HepG2 (cell line): ENCODE measurements around the gene ESR1. TPM values are rescaled to one million over a fixed set of nuclear protein-coding genes. Genes with fewer than 3 reads are reported as not detected.

Experiments used
- ATAC-seq: fragments of 200-7000 bp; cut with Tn5 transposase; 3 replicates; pipeline ENCODE4 v1.9.1; 2020; ENCODE audit warnings: mild to moderate bottlenecking, moderate library complexity
- BruUV-seq: library from RNA; stranded (reverse); fragments of 400-500 nt; replicated peaks from 2 replicates; lab custom pipeline; 2021; lab: Mats Ljungman, UMichigan
- CTCF ChIA-PET: fragments of 300-600 bp; formaldehyde crosslinking; extraction: SDS; loops from one replicate; lab custom pipeline; 2021; ENCODE audit warnings: low total read pairs, inconsistent platforms, low intra/inter-chr PET ratio; lab: Yijun Ruan, JAX
- POLR2A ChIA-PET: fragments of 350-600 bp; sonication (Branson Sonifier 250); formaldehyde crosslinking; loops from one replicate; lab custom pipeline; 2020; ENCODE audit warnings: antibody characterized with exemption, inconsistent platforms; lab: Yijun Ruan, JAX
- DNase-seq: peaks from one replicate; pipeline ENCODE4 v3.0.0-alpha.2; 2015; ENCODE audit warnings: low spot score
- FAIRE-seq: peaks from 3 replicates; lab custom pipeline; 2011; peaks lifted over from hg19 to GRCh38; lab: Jason Lieb, UNC
- H2AFZ ChIP-seq: one replicate; pipeline ENCODE4 v1.6.1; 2011; ENCODE audit warnings: low read length, inconsistent platforms
- H3K27ac ChIP-seq: fragments of 300-600 bp; 3 replicates; pipeline ENCODE4 v1.8.0; 2011; ENCODE audit warnings: mixed run types, mild to moderate bottlenecking, mixed read lengths, low read length, inconsistent platforms; ENCODE audit not compliant: insufficient read depth; ENCODE audit errors: extremely low read length
- H3K27me3 ChIP-seq, 2 experiments: fragments of 200-600 bp in 1 of 2; 2 replicates in 1 of 2; 3 replicates in 1 of 2; pipeline versions ENCODE4 v1.6.0 to v1.8.0; 2011; ENCODE audit warnings: low read length in 2 of 2, mild to moderate bottlenecking in 2 of 2, moderate library complexity in 2 of 2, inconsistent platforms in 1 of 2; ENCODE audit not compliant: insufficient read depth in 2 of 2, control insufficient read depth in 1 of 2
- H3K36me3 ChIP-seq, 2 experiments: fragments of 200-600 bp in 1 of 2; replicated peaks in 1 of 2; 2 replicates in 1 of 2; 3 replicates in 1 of 2; pipeline versions ENCODE4 v1.5.1 to v1.8.0; 2011; ENCODE audit warnings: low read length in 2 of 2, inconsistent platforms in 1 of 2; ENCODE audit not compliant: insufficient read depth in 2 of 2, control insufficient read depth in 1 of 2
- H3K4me1 ChIP-seq: 2 replicates; pipeline ENCODE4 v1.5.1; 2012; ENCODE audit warnings: low read length, inconsistent platforms; ENCODE audit not compliant: insufficient read depth
- H3K4me2 ChIP-seq: 2 replicates; pipeline ENCODE4 v1.6.0; 2011; ENCODE audit warnings: low read depth, low read length, inconsistent platforms
- H3K4me3 ChIP-seq, 3 experiments: fragments of 200-600 bp in 1 of 3; sonication (generic), shearing (Covaris generic) in 1 of 3; replicated peaks in 1 of 3; 2 replicates each; pipeline ENCODE4 v1.5.1; 2011 to 2016; ENCODE audit warnings: low read length in 3 of 3, inconsistent platforms in 2 of 3, low read depth in 2 of 3, mild to moderate bottlenecking in 2 of 3, control low read depth in 1 of 3, mixed read lengths in 1 of 3; ENCODE audit not compliant: insufficient read depth in 1 of 3
- H3K79me2 ChIP-seq: one replicate; pipeline ENCODE4 v1.6.1; 2011; ENCODE audit warnings: low read length, inconsistent platforms; ENCODE audit not compliant: insufficient read depth
- H3K9ac ChIP-seq: 2 replicates; pipeline ENCODE4 v1.6.0; 2011; ENCODE audit warnings: mild to moderate bottlenecking, low read depth, low read length, inconsistent platforms; ENCODE audit not compliant: insufficient read depth
- H3K9me3 ChIP-seq: 2 replicates; pipeline ENCODE4 v1.5.1; 2012; ENCODE audit warnings: mild to moderate bottlenecking, low read length
- H4K20me1 ChIP-seq: 2 replicates; pipeline ENCODE4 v1.6.0; 2011; ENCODE audit warnings: inconsistent platforms, mild to moderate bottlenecking, low read length, moderate library complexity; ENCODE audit not compliant: insufficient read depth
- BHLHE40 ChIP-seq: IDR thresholded peaks from 2 replicates; pipeline ENCODE4 v1.6.1; 2011; ENCODE audit warnings: low read length, improper control_type of control experiment
- CREM ChIP-seq, 2 experiments: sonication (generic) in 1 of 2; formaldehyde crosslinking in 1 of 2; IDR thresholded peaks; 2 replicates each; pipeline versions ENCODE4 v1.4.0 to v1.6.1; 2016 to 2020; ENCODE audit warnings: antibody characterized with exemption in 1 of 2, mild to moderate bottlenecking in 1 of 2, missing genetic modification reagents in 1 of 2
- EED ChIP-seq: sonication (generic); formaldehyde crosslinking; IDR thresholded peaks from 2 replicates; pipeline ENCODE4 v1.5.0; 2020; ENCODE audit warnings: mild to moderate bottlenecking, missing genetic modification reagents
- PTBP1 ChIP-seq: fragments of 200-400 bp; formaldehyde crosslinking; IDR thresholded peaks from 2 replicates; pipeline ENCODE4 v1.6.1; 2018; ENCODE audit warnings: low read length, low read depth; ENCODE audit not compliant: poor library complexity, severe bottlenecking
- WGBS: methylation state at CpG from one replicate; pipeline ENCODE4 v1.1.6; 2017; ENCODE audit warnings: low lambda C conversion rate; 5-methylcytosine and 5-hydroxymethylcytosine counted together
- in situ Hi-C: cut with HindIII; loops from 2 replicates; pipeline ENCODE4 v1.10.0; 2017; ENCODE audit warnings: low pct_unique_long_range_greater_than_20kb; ENCODE audit not compliant: extremely low pct_ligation_motif_present
- intact Hi-C: fragments of 100-400 bp; cut with micrococcal nuclease; formaldehyde crosslinking; loops from one replicate; pipeline ENCODE4 v1.10.0; 2022; ENCODE audit not compliant: unreplicated experiment
- polyA plus RNA-seq, 8 experiments: library from polyadenylated mRNA; depleted of rRNA in 3 of 8; stranded (reverse) in 7 of 8; unstranded in 1 of 8; fragments of >200 nt; fragmentation: Illumina TruSeq in 4 of 8; extraction: Trizol in 4 of 8; gene quantifications; 2 replicates each; pipeline versions ENCODE4 v1.2.1 to v1.2.3, GENCODE V29; 2011 to 2016; ENCODE audit warnings: low read depth in 4 of 8, missing spikeins in 1 of 8, mixed read lengths in 1 of 8; ENCODE audit not compliant: insufficient read depth in 1 of 8
- total RNA-seq, 5 experiments: library from RNA; depleted of rRNA; stranded (reverse); fragments of >200 nt; fragmentation: Illumina TruSeq; extraction: Trizol; gene quantifications; 2 replicates each; pipeline ENCODE4 v1.2.3, GENCODE V29; 2016; ENCODE audit warnings: low read depth in 1 of 5
- TF ChIP-seq, protein P1 (sequence below), 2 experiments: sonication (generic) in 1 of 2; formaldehyde crosslinking in 1 of 2; IDR thresholded peaks; 2 replicates each; pipeline versions ENCODE4 v1.6.1 to v1.9.0; 2014 to 2022; ENCODE audit warnings: antibody characterized with exemption in 1 of 2, borderline replicate concordance in 1 of 2, inconsistent platforms in 1 of 2, low read depth in 1 of 2, missing genetic modification reagents in 1 of 2

The ESR1 gene
- total and polyA plus RNA-seq, 2 of the 13 experiments (the other 11 are each of a cell fraction or from before 2014, with no cell fraction given) = not detected

DNA sequence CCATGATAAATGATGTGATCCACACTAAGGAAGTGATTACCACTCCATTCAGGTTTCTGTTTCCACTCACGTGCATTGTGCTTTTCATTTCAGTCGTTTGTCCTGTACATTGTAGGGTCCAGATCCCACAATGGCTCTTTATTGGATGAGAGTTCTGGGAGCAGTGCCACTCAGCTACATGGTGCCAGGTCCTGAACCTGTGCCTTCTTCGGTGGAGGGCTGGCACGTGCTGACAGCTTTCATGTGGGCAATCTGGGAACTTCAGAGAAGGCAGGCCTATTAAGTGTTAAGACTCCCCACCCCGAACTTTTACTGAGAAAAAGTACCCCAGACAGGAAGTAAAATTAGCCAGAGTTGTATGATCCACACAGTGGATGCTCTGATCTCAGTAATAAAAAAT is 255.0 kb downstream of the ESR1 start:
- H3K79me2 ChIP-seq = no peaks in the 10 kb centered on the region
- no peak overlapping the region for H3K4me3 ChIP-seq
- H3K4me2 ChIP-seq = no peak overlapping the region
- no peak for DNase-seq
- no peak overlapping the region for H2AFZ ChIP-seq
- no peaks in the 10 kb centered on the region for H3K36me3 ChIP-seq
- H3K9ac ChIP-seq = no peak overlapping the region
- intact Hi-C loops = no loop called here
- ChIA-PET CTCF (no interaction called here), POLR2A (no interaction called here)
- no peaks in the 10 kb centered on the region for H3K27me3 ChIP-seq
- H3K4me1 ChIP-seq = 0 out of 2 replicates have a peak, but pooled peaks cover 4% of the 10 kb centered on the region
- no peaks in the 10 kb centered on the region for H4K20me1 ChIP-seq
- no TSS peak for BruUV-seq
- TF ChIP-seq PTBP1 (no peak), BHLHE40 (peak; percentile 15; the same call in 1 of the 2 replicates), CREM (IDR thresholded peaks at IDR 0.05) (no peak), CREM (CRISPR knock-in tag; IDR thresholded peaks at IDR 0.05) (no peak), EED (CRISPR knock-in tag) (no peak)
- TF ChIP-seq, protein P1, sequence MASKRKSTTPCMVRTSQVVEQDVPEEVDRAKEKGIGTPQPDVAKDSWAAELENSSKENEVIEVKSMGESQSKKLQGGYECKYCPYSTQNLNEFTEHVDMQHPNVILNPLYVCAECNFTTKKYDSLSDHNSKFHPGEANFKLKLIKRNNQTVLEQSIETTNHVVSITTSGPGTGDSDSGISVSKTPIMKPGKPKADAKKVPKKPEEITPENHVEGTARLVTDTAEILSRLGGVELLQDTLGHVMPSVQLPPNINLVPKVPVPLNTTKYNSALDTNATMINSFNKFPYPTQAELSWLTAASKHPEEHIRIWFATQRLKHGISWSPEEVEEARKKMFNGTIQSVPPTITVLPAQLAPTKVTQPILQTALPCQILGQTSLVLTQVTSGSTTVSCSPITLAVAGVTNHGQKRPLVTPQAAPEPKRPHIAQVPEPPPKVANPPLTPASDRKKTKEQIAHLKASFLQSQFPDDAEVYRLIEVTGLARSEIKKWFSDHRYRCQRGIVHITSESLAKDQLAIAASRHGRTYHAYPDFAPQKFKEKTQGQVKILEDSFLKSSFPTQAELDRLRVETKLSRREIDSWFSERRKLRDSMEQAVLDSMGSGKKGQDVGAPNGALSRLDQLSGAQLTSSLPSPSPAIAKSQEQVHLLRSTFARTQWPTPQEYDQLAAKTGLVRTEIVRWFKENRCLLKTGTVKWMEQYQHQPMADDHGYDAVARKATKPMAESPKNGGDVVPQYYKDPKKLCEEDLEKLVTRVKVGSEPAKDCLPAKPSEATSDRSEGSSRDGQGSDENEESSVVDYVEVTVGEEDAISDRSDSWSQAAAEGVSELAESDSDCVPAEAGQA (IDR thresholded peaks at IDR 0.05; ENCODE audit: low read depth) = no peak
- TF ChIP-seq, protein P1 (CRISPR knock-in tag; IDR thresholded peaks at IDR 0.05; ENCODE audit: borderline replicate concordance) = no peak
- TF ChIP-seq, all 625 proteins: peak for 1
- in situ Hi-C loops = no loop called here
- no peak for FAIRE-seq
- 0% methylated on average over 5 of the region's 5 CpGs for WGBS
- H3K27ac ChIP-seq = no peak overlapping the region
- ATAC-seq = no peak
- H3K9me3 ChIP-seq = no peaks in the 10 kb centered on the region
